NCI-H2227 (cell line): ENCODE data around the gene DOK6.

Experiments
- DNase-seq: peaks from one replicate; lab custom pipeline; 2025; ENCODE audit not compliant: unreplicated experiment; lab: John Stamatoyannopoulos, UW

DOK6 gene

DNA sequence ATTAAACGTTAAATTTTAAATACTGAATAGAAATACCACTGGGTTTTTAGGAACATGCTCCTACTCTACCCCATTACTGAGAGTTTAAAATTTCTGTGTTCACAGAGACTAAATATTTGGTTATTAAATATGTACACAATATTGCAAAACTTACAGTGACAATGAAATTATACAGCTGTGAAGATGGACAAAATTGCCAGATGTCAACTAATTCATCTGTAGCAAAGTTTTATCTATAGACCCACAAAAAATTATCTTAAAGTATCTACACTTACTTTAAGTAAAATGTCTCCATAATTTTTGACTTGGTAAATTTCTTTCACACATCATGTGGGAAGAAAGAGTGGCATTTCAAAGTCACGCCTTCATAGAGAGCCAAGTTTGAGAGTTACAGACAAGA, 333.8 kb downstream of the DOK6 start:
- no peak for DNase-seq

DNA sequence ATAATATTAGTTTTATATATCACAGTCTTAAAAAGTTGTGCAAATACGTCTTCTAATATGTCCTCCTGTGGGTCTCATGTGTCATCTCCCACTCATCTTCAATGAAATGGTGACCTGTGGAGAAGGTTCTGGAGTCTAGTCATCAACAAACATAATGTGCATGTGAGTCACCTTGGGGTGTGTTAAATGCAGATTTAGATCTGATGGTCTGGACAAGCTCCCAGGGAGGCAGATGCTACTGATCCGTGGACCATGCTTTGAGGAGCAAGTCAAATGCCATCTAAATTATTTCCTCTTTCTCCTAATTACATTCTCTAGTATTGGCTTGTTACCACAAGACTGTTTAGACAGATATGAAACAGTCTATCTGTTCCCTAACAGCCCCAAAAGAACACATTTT, 336.0 kb downstream of the DOK6 start:
- no peak for DNase-seq

DNA sequence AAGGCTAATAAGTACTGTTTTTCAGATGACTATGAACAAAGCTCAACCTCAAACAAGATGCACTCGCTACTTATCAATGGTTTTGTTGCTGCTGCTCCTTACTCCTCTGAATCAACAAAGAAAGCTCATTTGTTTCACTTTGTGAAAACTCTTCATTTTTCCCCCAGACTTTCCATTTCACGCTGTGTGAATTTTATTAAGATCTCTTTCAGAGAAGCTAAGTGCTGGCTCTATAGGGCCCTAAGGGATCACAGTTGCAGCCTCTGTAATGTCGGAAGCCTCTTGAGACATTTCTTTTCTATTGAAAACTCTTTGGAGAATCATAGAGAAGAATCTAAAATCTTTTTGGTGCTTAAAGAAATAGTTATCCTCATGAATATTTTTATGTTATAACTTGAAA, 337.2 kb downstream of the DOK6 start:
- DNase-seq: no peak

DNA sequence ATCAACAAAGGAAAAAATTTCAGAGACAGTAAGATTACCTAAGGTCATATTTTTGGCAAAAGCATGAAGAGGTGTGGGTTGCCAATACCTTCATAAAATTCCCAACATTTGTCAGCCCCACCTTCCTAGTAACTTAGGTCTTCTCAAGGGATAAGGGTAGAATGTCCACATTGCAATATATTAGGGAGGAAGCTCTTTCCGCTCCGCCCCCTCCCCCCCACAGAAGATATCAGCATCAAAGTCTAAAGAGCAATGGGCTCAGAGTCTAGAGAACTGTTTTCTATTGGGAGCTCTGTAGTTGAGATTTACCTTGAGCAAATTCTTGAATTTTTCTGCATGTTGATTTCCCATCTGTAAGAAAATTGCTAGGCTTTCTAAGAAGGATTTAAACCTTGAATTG, 346.7 kb downstream of the DOK6 start:
- DNase-seq: no peak

DNA sequence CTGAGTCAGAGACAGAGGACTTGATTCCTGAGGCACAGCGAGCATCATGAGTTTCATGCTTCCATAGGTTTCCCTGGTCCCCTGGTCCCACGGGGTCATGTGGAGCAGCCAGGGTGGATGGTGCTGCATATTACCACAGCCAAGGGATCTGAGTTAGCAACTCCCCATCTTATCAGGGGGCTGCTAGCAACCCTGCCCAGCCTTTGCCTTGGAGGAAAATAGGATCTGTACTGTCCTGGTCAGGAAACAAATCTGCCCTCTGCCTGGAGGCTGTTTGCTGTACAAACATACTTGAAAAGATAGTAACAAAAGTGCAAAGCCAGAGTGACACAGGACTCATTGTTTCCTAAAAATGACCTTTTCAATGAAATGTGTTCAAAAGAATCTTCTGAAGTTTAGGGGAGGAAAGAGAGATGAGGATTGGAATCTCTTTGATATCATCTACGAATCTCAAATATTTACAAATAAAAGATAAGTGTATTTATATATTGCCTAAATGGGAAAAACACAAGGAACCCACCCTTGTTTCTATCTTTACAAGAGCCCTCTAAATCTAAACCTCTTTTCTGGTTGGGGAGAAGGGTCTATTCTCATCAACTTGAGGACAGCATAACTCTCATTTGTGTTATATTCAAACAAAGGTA, 352.2 kb downstream of the DOK6 start:
- no peak for DNase-seq

DNA sequence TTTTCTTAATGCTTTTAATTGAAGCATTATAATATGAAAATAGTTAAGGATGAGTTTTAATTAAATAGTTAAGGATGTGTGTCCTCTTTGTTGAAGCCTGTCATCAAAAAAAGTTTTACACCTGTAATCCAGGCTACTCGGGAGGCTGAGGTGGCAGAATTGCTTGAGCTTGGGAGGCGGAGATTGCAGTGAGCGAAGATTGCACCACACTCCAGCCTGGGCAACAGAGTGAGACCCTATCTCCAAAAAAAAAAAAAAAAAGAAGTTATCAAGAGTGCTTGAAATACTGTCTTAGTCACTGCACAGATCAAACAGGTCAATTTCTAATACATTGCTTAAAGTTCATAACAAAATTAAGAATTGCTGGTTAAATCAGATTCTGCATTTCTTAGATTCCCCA, 353.4 kb downstream of the DOK6 start:
- DNase-seq: no peak

DNA sequence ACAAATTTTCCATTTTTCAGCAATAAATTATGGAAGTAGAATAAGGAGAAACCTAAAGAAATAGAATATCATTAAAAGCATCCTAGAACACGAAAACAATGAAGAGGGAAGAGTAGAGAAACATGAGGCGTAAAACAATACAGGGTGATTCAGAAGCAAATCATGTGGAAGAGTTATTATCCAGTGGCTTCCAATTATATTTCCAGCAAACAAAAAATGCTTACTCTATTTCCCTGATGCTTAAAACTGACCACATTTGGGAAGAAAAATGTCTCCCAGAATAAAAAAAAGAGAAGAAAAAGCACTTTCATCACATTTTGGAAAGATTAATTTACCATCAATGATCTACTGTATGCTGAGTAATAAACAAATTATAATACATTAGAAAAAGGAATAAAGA, 354.4 kb downstream of the DOK6 start:
- no peak for DNase-seq

DNA sequence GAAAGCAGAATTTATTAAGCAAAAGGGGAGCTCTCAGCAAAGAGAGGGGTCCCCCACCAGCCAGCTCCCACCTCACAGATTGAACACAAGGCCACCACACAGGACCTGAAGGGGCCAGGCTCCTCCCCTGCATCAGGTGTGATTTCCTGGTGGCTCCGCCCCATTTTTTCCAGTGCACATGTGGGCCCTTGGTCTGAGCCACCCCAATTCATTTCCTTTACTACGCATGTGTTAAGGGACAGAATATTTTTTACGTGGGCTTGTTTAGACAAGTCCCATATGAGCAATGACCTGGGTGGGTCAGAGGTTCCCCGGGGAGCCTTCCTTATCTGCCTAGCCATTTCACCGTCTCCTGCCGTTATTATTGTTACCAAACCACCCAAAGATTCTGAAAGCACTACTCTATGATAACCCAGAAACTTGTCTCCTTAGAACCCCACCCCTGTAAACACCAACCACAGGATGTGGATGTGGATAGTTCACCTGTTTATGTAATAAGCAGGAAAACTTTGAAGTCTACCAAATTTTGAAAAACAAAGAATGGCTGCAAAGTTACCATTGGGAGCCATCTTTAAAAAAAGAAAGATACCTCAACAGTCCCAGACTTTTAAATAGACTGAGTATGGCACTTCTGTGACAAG, 355.3 kb downstream of the DOK6 start:
- DNase-seq: no peak

DNA sequence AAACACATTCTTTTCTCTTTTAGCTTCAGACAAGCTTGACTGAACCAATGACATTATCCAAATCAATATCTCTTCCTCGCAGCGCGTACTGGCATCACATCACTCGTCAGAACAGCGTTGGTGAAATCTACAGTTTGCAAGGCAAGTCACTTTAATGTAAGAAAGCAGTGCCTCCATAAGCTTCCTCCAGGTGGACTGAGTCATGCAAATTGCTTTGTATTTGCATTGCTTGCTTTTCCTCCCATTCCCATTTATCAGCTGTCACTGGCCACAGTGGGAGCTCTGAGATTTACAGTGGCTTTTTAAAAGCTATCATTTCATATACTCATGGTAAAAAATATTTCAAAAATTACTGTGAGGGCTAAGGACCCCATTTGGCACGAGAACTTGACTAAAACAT, 357.0 kb downstream of the DOK6 start:
- peak; percentile 7 for DNase-seq

DNA sequence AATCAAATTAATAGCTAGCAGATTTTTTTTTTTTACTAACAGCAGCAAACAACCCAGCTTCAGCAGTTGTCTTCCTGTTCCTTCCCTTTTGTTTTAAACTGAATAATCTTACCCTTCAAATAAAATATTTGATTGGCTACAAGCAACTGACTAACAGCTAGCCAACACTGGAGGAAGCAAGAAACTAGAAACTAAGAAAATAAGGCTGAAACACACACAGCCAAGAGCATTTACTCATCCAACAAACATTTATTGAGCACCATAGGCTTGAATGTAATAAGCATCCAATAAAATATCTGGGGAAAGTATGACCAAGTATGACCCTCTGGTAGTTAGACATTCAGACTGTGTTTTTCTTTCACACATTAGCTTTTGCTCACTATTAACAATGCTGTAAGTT, 357.8 kb downstream of the DOK6 start:
- DNase-seq: no peak

DNA sequence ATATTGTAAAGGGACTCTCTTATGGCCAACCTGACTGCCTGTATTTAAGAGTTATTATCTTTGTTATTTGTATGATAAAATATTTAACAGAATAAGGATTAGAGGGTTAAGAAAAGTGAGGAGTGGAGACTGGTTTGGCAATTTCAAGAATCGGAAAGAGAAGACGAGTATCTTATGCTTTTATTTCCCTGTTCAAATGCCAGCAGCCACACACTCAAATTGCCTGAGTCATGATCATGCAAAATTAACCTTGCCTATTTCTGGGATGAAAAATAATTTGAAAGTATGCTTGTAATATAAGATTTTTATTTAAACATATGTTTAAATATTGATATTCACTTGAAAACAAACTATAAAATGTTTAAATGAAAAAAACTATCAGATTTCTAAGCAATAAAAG, 358.4 kb downstream of the DOK6 start:
- no peak for DNase-seq

DNA sequence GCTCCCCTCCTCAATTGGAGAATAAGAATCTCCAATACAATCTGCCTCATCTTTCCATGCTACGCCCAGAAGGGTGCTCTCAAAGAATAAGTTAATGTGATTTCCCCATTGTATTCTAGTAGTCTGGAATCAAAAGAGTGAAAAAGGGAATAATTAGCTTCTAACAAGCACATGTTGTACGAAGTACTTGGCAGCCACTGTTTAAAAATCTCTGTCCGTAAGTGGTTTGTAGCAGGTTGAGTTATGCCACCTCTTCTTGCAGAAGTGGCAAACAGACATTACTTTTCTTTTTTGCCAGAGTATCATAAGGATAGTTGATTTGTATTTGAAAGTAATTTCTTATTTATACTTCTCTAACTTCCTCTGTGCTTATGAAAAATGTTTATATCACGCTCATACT, 362.3 kb downstream of the DOK6 start:
- no peak for DNase-seq

DNA sequence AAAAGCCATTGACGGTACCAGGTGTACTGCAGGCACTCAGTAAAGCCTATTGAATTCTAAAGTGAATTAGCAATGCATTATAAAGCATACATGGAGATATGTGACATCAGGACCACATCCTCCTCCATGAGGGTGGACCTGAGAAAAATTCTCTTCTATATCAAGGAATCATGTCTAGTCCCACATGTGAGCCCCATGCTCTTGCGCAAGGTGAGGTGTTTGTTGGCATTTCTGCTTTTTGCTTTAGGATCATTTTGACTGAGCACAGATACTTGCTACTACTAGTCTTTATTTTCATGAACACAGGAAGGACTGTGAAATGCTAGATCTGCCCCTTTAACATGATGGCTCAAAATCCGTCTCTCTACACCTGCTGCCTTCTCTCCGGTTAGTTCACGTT, 363.1 kb downstream of the DOK6 start:
- no peak for DNase-seq

DNA sequence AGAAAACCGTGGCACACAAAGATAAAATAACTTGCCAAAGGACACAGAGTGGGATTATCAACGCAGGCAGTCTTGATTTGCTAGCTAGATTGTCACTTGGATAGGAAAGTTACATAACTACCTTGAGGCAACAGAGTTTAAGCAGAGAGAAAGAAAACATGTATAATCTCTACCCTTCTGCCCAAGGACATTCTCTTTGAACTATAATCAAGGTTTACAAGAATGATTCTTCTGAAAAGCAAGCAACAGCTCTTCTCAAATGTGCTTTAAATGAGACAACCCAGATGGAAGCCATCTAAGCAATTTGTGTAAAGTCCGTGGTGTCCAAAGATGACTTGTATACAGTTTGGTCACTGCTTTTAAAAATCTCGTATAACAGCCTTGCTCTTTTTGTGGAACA, 369.6 kb downstream of the DOK6 start:
- DNase-seq: no peak

DNA sequence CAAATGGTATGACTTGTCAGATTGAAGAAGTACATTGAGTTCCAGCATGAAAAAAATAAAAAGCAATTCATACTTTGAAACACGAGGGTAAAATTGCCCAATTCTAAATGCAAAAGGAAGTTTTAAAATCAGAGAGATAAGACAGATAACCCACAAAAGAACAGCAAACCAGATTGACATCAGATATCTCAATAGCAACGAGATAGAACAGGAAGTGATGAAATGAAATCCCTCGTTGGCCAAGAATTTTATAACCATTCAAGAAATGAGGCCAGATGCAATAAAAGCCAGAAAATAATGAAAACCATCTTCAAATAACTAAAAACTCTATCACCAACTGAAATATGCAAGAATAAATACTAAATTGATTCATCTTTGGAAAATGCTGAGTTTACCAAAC, 374.1 kb downstream of the DOK6 start:
- no peak for DNase-seq

DNA sequence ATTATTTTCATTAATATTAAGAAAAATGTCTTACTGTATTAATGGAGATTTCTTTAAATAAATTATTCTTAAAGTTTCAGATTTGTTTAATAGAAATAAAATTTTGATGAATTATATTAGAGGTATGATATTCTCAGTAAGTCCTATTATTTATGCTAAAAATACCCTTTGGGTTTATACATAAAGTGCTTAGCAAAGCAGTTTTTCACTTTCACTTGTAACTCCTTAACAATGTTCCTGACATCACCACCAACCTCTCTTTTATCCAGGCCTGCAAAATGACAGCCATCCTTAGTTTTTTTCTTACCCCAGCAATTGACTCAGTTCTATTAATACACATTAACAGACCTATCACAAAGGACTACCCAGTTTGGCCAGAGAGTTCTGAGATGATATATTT, 376.6 kb downstream of the DOK6 start:
- DNase-seq: no peak

DNA sequence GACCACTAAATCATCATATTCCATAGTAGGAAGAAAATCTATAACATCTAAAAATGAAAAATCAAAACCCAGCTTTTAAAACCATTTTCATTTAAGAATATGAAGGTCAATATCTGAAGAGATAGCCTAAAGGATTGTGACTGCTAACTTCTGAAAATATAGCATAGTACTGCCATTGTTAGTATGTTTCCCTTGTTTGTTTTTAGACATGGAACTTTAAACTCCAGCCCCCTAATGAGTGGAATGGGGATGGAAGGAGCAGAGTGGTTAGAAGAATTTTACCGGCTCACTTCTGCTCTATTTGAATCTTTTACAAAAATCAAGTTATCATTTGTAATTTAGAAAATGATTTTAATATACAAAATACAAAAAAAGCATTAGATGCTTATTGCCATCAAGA, 378.0 kb downstream of the DOK6 start:
- DNase-seq: no peak

DNA sequence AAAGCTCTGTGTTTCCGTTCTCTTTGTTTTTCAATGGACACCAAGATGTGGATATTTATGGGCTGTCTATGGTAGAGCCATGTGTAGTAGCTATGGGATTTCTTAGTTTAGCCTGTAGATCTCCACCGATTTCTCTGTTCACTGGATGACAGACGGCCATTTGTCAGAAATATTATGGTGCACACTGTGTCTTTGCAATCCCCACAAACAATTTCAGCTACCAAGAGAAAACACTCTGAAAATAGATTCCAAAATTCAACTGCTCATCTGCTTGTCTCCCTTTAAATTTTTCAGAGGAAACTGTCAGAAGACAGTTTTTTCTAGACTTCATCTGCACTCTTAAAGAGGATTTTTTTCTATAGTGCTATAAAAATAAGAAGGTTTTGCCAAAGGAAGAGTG, 380.2 kb downstream of the DOK6 start:
- DNase-seq: no peak

DNA sequence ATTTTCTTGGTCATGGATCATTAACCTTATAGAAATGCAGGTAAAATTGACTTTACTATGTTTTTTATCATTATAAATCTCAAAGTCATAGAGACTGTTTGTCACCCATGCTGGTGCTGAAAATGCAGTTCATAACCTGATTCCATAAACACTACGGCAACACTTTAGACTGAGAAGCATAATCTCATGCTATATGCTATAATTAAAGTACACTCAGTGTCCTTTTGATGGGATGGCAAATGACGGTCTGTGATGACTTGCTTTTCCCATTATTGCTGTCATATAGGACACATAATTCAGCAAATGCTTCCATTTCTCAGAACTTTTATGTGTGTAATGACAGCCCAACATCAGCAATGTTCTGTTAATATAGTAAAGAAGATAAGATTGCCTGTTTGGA, 384.1 kb downstream of the DOK6 start:
- peak; percentile 58 for DNase-seq

DNA sequence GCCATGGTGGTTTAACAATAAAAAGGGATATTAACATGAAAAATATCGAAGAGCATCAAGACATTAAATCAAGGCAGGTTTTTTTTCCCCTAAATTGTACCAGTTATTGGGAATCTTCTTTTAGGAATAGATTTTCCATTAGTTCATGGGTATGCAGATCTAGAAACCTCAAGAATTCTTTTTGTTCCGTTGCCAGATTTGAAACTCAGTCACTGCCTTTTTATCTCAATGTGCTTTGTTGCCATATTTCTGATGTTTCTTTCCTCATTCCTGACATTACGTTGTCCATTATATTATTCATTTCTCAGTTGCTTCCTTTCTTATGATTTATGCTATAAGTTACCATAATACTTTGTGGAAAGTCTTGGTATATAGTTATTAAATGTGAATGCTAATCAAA, 384.8 kb downstream of the DOK6 start:
- DNase-seq: no peak

DNA sequence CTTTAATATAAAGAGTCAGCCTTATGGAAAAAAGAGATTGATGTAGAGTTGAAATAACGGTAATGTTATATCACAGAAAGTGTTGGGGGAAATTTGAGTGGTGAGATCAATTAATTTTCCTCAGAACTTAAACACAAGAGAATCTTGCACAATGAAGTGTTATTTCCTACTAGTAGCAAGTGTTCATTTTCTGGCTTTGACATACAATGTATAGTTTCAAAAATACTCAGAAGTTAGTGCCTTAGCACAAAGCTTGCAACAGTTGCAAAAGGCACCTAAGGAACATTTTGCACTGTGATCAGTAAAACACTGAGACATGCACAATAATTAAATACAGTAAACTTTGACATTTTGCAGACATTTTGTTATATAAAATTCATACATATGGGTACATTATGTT, 385.7 kb downstream of the DOK6 start:
- no peak for DNase-seq

DNA sequence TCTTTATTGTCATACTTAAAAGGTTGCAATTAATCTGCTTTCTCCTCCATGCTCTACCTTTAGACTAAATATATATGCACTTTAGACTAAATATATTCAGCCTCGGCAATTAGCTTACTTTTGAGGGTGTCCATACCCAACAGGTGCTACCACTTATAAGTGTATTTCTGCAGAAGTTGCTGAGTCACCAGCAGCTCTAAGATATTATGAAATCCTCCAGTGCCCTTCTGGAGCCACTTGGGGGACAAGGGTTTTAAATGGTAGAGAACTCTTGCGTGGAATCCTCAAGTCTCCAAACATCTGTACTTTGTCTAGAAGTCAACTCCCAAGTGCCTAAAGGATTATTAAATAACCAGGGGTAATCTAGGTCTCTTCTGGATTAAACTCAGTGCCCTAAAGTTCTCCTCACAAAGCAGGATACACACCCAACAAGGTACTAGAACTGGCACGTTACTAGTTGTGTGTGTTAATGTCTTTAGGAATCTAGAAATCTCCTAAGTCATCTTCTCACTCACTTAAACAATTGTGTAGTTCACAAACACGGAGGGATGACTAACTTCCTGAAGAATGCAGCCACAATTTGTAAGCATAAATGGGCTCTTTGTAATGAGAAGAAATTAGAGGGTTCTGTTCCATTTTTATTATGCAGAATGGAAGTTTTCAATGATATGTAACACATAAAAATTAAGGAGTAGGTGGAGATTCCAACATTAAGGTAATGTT, 387.3 kb downstream of the DOK6 start:
- no peak for DNase-seq

DNA sequence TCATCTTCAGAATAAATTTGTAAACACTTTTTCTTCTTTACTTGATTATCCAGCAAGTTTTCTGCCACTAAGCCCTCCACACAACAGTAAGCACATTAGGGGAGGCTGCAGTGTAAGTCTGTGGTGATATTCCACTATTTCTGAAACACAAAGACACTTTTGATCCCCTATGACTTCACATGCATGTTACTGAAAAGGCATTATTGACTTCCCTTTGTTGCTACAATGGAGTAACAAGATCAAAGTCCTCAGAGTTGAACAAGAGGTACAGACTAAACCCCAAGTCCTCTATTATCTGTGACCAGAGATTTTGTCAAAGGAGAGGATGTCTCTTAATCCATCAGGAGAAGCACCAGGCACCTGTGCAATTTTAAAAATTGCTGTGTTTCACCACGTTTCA, 389.1 kb downstream of the DOK6 start:
- no peak for DNase-seq
